Colon (tissue), 2 donors: ENCODE results near the gene PARP11.

Experiments used
- FAIRE-seq: peaks from 2 replicates; lab custom pipeline; 2012; peaks lifted over from hg19 to GRCh38; lab: Jason Lieb, UNC
- donor health status: control.
- donor health status: control.

Gene PARP11

DNA sequence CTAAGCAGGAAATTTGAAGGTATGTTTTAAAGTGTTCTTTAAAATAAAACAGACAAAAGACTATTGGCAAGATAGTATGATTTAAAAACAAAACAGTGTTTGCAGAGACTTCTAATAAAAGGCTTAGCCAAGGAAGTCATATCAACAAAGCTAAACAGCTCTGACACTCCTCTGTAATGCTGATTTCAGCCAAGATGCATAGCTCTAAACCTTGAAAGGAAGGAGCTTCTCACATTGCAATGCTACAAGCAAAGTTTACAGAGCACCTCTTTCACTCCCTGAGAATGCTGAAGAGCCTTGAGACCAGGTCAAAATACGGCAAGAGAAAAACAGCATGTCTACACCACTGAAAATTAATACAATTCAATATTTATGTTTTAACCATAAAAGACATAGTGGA lies 51.8 kb downstream of the PARP11 start:
- FAIRE-seq, result no peak

GRCh38 chr12:3820122-3820521 lies 53.1 kb downstream of the PARP11 start:
- no peak for FAIRE-seq

- FAIRE-seq, result no peak
These were observed 56.9 kb downstream of the PARP11 start for GRCh38 chr12:3816266-3816665.

GRCh38 chr12:3815094-3815766 lies 58.0 kb downstream of the PARP11 start:
- FAIRE-seq, result no peak

GRCh38 chr12:3810540-3810939 lies 62.7 kb downstream of the PARP11 start:
- FAIRE-seq, result no peak

GRCh38 chr12:3810016-3810370 lies 63.2 kb downstream of the PARP11 start:
- no peak for FAIRE-seq

- no peak for FAIRE-seq
These were observed 63.7 kb downstream of the PARP11 start for GRCh38 chr12:3809357-3810015.

- no peak for FAIRE-seq
These were observed 68.1 kb downstream of the PARP11 start for GRCh38 chr12:3805077-3805476.

DNA sequence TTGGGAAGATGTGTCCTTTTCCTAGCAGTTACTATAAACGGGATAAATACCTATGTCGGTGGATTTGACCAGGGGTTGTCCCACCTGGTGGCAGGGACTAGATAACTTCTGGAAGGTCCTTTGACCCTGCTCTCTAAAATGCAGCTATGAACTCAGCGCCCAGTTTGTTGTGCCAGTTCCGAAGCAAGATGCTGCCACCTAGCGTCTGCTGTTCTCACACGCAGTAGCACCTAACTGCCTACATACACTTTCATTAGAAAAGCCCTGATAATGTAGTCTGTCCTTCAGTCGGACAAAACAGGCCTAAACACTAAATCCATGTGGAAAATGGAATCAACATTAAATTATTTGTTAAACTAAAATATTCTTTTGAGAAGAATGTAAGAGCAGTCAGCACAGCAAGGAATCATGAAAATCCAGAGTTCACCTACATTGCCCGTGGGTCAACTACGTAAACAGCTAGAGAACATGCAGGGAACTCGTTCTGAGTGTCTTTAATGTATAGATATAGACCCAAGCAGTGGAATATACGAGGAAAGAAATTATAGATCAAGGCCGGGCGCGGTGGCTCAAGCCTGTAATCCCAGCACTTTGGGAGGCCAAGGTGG lies 69.2 kb downstream of the PARP11 start:
- FAIRE-seq, result no peak

- no peak for FAIRE-seq
These were observed 70.5 kb downstream of the PARP11 start for GRCh38 chr12:3802721-3803120.

DNA sequence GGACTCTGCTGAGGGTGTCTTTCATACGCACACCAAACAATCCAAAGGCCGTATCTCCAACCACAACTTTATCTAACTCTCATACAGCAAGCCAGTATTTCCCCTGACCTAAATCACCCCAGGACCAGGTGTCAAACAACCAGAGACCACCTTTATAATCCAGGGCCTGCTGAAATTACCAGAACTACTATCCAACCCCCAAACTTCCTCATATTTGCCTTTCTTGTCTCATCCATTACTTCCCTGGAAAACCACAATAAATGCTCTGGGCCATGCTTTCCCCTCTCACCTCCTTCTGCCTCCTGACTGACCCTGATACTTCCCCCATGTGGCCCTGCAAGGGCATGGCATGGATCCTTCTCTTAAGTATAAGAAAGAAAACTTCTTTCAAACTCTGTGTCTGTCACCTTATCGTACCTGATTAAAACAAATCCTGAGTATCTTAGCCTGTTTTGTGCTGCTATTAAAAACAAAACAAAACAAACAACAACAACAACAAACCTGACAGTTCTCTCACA lies 75.6 kb downstream of the PARP11 start:
- no peak for FAIRE-seq

DNA sequence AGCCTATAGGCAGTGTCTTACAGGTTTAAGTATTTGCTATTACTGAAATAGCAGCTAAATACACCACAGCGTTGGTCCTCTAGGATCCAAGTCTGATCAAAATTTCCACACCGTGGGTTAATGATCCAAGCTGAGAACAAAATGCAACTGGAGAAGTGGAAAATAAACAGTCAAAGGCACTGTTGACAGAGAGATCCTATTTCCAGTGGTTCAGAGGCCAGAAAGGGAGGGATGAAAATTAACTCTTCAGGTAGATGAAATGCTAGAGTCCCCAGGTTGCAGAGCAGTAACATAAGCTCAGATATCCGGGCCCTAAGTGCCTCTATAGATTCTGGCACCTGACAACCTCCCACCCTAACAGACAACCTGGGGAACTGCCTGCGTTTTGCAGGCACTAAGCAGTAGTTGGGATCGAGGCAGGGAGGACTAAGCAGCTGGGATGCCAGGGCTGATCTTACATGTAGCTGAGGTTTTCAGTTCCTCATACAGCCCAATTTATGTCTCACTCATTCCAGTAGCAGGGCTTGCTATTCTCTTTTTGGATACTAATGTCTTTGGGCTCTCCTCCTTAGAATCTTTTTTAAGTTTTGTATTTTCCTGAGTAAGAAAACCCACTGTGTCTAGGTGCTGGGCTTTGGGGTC lies 77.6 kb downstream of the PARP11 start:
- no peak for FAIRE-seq

DNA sequence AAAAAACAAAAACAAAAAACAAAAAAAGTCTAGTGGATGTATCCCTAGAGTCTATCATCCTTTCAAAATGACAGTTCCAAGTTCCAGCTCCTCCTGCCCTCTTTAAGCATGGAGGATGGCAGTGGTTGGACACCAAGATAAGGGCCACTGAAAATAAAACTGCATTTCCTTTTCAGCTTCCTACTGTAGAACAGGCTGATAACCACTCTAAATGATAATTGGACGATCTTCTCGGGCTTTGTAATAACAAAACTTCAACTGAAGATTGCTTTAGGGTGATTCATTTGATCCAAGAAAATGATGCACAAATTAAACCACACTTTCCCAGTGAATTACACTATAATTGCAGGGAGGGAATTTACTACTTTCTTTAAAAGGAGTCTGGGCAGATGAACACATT lies 78.1 kb downstream of the PARP11 start:
- FAIRE-seq, result no peak

- no peak for FAIRE-seq
These were observed 80.4 kb downstream of the PARP11 start for GRCh38 chr12:3792623-3793288.

DNA sequence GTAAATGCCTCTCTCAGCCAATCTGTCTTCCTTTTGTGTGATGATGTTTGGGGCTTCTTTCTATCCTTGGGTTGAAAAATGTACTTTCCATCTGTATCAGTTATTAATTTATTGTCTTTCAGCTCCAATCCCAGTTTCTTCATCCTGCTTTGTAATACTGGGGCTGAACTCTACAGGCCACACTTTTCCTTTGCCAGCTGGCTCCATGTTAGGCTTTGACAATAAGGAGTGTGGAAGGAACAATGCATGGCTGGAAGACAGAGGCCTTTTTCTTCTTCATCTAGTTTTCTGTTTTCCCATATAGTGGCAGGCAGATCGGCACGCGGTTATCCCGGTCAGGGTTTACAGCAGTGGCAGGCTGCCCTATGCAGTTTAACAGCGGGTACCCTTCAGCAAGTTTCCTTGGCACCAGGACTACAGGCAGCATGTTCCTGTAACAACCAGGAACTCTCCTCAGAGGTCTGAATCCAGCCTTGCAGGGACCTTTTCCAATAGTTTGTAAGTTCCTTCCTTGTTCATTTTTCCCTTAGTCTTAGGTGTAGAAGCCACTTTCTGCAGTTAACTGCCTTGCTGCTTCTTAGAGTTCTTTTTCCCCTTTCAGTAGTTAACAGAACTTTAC lies 81.8 kb downstream of the PARP11 start:
- no peak for FAIRE-seq

- FAIRE-seq, result no peak
These were observed 82.6 kb downstream of the PARP11 start for GRCh38 chr12:3790642-3791041.

GRCh38 chr12:3789838-3790237 lies 83.4 kb downstream of the PARP11 start:
- no peak for FAIRE-seq

DNA sequence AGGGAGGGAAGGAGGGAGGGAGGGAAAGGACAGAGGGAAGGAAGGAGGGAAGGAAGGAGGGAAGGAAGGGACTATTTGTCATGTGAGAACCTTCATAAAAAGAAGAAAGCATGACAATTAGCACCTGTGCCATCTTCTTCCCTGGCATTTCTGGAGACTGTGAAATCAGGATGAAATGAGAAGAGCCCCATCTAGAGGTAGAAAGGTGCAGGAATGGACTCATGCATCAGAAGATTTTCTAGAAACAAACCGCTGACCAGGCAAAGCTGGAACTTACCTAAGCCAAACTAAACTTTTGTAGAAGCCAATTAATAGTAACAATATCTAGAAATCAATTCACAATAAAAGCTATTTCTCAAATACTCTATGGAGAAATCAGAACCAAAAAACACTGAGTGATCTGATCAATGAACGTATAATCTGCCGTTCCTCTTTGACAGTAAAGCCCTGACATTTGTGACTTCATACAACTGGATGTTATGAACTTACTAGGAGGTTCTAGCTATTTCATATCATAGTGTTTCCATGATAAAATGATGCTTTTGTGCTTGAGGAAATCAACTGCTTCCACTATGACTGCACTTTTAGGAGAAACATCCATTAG lies 95.9 kb downstream of the PARP11 start:
- no peak for FAIRE-seq

DNA sequence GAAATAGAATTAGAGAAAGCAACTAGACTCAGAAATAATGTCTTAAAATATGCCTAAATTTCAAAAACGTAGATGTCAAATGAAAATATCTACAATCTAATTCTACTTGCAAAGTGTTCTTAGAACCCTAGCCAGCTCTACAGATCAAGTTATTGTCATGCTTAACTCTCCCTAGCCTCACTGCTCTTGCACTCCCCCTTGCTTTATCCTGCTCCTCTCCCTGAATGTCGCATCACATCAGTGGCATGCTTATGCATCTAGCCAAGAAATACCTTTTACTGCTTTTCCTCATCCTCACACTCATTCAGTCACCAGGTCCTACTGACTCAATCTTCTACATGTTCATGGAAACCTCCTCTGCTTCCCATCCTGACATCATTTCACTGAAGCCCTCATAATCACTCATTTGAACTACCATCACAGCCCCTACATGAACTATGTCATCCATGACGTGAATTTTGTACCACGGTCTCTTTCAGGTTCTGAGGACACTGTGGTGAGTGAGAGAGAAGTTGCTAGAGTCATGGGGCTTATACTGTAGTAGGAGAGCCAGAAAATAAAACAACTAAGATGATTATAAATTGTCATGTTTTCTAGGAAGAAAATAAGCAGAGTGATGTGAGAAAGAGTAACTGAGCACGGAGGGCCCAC lies 97.7 kb downstream of the PARP11 start:
- no peak for FAIRE-seq

- FAIRE-seq, result no peak
These were observed 100.8 kb downstream of the PARP11 start for GRCh38 chr12:3772380-3772779.

DNA sequence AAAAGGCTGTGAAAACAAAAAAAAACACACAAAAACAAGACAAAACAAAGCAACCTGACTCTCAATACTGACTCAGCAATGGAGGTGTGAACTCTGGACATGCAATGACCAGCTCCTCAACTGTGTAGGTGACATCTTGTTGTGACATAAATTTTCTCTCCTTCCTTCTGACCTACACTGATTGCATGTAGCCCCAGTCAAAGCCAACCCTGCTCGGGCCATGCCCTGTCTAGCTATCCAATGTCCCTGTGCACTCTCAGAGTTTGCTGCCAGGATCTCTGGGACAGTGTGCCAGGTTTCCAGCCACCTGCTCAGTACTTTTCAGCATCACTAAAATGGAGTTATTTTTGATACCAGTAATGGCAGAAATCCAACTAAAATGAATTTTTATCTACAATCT lies 101.3 kb downstream of the PARP11 start:
- no peak for FAIRE-seq
